GF-D8 (cell line): ENCODE data around the gene RNF34.

Experiments used
- DNase-seq: peaks from one replicate; lab custom pipeline; 2025; lab: John Stamatoyannopoulos, UW

RNF34 gene

DNA sequence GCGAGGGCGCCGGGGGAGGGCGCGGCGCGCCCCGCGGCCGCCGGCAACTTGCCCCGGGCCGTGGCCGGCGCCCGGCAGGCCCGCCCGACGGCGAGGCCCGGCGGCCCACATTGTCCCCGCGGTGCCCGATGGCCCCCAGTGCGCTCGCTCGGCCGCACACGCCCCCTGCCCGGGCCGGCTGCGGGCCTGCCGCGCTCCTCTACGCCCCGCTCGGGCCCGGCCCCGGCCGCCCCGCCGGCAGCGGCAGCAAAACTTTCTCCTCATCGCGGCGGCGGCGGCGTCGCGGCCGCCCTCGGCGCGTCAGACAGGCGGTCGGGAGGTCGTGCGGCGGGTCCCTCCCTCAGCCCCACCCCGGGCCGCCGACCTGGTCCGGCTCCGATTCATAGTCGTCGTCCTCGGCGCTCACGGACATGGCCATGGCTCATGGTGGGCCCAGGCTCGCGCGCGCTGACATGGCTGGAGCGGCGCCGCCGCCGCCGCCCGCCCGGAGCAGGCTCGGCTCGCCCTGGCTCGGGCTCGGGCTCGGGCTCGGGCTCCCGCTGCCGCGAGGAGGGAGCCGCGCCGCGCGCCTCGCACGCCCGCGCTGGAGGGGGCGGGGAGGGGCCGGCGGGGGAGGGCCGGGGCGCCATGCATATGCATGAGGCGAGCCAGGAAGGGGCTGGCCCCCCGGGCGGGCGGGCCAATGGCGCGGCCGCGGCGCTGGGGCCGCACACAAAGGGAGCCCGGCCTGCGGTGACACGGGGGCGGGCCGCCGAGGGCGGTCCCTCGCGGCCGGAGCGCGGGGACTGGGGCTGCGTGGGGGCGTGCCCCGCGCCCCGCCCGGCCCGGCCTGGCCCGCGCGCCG lies 67.1 kb downstream of the RNF34 start:
- peak; percentile 70 for DNase-seq

DNA sequence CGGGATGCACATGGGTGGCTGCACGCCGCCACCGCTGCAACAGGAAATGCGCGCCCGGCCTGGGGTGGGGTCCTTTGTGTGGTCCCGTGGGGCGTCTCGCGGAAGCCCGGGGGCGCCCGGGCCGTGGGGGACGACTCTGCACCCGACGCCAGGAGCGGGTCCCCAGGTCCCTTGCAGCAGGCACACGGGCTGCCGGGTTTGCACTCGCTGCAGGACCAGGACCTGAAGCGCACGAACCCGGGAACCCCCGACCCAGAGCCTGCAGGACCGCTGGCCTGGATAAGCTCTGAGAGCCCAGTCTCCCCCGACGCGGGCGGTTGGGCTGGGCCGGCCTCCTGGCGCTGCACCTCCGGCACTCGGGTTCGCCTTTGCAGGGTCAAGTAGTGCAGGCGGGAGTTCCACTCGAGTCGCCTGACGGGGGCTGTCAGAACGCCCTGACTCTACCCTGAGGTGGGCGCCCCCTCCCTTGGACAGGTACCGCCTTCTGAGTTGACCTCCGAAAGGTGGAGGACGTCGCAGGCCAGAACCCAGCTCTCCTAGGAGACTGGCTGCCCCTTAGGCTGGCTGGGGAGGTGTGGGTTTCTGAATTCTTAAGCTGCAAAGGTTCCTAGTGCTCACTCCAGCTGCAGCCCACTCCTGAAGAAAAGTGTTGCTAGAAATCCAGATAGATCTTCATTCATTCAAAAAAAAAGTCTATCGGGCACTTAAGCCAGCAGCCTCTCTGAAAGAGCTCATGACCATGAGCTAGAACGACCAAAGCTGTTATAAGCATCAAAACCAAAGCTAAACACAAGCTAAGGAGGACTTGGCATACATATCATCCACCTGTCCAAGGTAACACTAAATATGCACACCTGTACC lies 68.0 kb downstream of the RNF34 start:
- DNase-seq = no peak

DNA sequence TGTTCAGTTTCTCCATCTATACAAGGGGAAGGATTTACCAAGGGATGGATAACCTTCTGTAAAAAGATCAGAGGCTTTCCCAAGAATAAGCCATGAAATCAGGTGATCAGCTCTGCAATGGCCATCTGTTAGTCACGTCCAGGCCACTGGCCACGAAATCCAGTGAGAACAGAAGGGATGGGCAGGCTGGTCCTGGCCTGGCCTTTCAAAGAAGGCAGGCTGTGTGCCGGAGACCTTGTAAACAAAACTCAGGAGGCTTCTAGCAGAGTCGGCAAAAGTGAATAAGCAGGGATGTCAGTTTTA lies 68.5 kb downstream of the RNF34 start:
- no peak for DNase-seq

DNA sequence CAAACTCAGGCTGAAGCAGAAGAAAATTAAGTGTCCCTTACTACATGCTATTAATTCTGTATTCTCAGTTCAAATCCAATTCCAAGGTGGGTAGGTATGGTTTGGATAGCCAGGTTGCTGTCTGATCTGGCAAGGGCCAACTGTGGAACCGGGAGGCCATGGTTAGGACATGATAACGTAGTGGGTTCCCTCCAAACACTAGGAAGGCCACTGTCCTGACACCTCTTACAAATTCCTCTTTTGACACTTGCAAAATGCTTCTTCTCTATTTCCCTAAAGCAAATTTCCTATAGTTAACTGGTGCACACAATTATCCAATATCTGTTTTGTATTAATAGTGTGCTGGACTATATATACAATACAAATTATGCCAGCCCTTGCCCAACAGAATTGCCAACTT lies 70.8 kb downstream of the RNF34 start:
- DNase-seq = no peak

DNA sequence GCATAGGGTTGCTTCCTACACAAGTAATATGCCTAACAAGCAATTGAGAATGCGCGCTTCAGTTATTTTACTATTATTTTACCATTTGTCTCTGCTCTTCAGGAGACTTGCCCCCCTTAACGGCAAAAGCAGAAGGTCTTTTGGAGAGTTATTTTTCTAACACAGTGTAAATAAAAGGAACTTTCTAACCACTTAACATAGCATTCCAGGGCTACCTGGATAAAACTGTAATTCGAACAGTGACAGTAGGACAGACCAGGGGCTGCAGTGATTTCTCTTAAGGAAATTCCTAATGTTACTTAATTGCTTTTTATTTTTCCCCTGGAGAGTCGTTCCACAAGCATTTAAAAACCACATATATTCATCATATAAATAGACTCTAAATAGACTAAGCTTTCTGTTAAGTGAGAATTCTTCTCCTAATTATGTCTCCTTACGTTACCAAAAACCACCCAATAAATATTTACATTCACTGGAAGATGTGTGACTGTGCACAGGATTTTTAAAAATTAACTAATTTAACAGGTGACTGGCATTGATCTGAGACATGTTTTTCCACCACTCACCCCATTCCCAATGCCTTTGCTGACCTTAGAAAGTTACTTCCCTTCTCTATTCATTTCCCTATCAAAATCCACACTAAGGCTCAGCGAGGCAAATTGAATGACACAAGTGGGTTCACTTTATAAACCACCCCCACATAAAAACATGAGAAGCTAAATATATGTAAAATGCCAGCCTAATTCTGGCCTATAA lies 72.4 kb downstream of the RNF34 start:
- DNase-seq = no peak
